HG03103 (cell line): Measurements from ENCODE around the gene DACT3.

ENCODE experiments used
- ATAC-seq: cut with Tn5 transposase; IDR thresholded peaks from one replicate; pipeline ENCODE4 v1.9.1; 2021; ENCODE audit warnings: low read depth; ENCODE audit not compliant: unreplicated experiment

Gene DACT3

GRCh38 chr19:46601318-46602224, 59.4 kb downstream of the DACT3 start, which contains the start of gene CALM3:
Gene CALM3 (plus strand): TSS chr19:46601330. CDS start chr19:46601435, 105 bp downstream.
- no peak for ATAC-seq

- peak; percentile 69 for ATAC-seq
These were observed 60.3 kb downstream of the DACT3 start for GRCh38 chr19:46600384-46601317.

- ATAC-seq, result no peak
These were observed 61.1 kb downstream of the DACT3 start for GRCh38 chr19:46599716-46600373.

GRCh38 chr19:46598372-46598917, 62.5 kb downstream of the DACT3 start:
- ATAC-seq, result no peak
